Bladder microvascular endothelial cell (primary cell): ENCODE data around the gene YAF2. TPM values are rescaled to one million over a fixed set of nuclear protein-coding genes. Genes with fewer than 3 reads are reported as not detected.

Source experiments
- total RNA-seq: library from RNA; depleted of rRNA; stranded (reverse); fragments of >200 nt; gene quantifications from 2 replicates; pipeline ENCODE4 v1.2.3, GENCODE V29; 2014

The YAF2 gene, protein sequence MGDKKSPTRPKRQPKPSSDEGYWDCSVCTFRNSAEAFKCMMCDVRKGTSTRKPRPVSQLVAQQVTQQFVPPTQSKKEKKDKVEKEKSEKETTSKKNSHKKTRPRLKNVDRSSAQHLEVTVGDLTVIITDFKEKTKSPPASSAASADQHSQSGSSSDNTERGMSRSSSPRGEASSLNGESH
- total RNA-seq, result 11.7 and 21.5 TPM in 2 replicates

DNA sequence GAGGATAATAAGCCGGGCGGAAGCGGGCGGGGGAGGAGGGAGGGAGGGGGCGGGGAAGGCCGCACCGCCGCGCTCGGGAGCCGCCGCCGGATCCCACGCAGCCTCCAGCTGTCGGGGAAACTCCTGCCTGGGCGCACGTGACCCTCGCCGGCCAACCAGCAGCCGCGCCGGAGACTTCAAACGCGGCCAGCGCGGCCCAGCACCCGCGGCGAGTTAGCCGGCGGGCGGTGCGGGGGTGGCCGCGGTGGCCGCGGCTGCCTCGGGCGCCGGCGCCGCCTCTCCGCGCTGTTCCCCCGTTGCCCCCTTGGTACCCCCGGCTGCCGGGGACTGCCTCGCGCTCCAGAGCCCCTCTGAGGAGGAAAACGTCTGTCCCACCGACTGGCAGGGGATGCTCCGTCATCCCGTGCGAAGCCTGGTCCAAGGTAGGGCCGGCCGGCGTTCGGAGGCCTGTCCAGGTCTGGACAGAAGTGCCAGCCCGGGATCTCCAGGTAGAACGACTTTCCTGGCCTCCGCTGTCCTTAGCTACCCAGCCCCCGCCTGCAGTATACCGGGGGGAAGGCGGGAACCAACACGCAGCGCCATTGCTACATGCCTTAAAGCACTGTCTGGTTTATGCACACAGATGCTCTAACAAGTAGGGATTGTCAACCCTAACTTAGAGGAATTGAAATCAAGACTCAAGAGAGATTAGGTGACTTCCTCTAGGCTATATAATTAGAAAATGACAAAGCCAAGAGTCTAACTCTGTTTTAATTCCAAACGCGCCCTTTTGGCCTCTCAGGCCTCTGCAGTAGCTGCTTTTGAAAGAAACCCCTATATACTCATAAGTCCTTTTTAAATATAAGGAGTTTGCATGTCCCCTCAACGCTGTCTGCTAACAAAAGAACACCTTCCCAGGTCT, at the start of gene YAF2:
Gene YAF2, minus strand, starts transcription at position 9 of the 901 bp plus-strand sequence. CDS start 68 bp downstream, outside the sequence.

DNA sequence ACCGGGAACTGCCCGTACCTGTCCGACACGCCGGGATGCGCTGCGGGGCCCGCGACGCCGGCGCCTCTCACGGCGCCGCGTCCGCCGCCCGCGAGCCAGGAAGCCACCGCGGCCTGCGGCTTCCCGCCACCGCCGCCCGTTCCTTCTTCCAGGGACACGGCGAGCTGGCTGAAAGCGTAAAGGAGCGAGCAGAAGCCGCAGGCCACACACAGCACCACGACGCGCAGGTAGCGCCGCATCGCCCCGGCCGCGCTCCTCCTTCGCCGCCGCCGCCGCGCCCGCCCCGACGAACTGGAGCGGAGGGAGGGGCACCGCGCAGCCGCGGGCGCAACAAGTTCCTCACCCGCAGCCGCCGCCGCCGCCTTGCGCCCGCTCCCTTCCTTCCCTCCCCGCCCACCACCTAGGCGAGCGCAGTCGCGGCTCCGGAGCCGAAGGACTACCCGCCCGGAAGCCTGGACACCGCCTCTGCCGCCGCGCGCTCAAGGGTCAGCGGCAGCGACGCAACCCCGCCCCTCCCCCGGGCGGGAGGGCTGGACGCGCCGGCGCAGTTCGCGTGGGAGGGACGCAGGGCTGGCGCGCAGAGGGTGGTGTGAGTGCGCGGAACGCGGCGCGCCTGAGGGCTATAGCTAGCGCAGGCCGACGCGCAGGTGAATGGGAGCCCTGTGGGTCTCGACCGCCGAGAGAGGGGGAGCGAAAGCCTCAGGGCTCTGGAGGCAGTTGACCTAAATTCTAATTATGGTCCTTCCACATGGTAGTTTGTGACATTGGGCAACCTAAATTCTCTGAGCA, 93.4 kb downstream of the YAF2 start, which contains the start of gene GXYLT1:
Gene GXYLT1, minus strand, starts transcription at position 467 of the 789 bp plus-strand sequence. Its CDS starts 228 bp downstream, at position 239.

Other genes with a start within 250 kb of the YAF2 start
- 13.8 and 25.4 TPM in 2 replicates for gene GXYLT1, start 93.4 kb downstream of the YAF2 start, total RNA-seq
- 15.1 and 17.2 TPM in 2 replicates for gene ZCRB1, start 87.8 kb upstream of the YAF2 start, total RNA-seq
- 53.4 and 105 TPM in 2 replicates for gene PPHLN1, start 87.9 kb upstream of the YAF2 start, total RNA-seq